HepG2 (cell line): ENCODE measurements around the gene SPIRE1. TPM values are rescaled to one million over a fixed set of nuclear protein-coding genes. Genes with fewer than 3 reads are reported as not detected.

Experiments used
- BRF2 ChIP-seq: sonication (generic); formaldehyde crosslinking; IDR thresholded peaks from 2 replicates; pipeline ENCODE4 v1.8.1; 2022; ENCODE audit warnings: mild to moderate bottlenecking, missing genetic modification reagents
- CREM ChIP-seq, 2 experiments: sonication (generic) in 1 of 2; formaldehyde crosslinking in 1 of 2; IDR thresholded peaks; 2 replicates each; pipeline versions ENCODE4 v1.4.0 to v1.6.1; 2016 to 2020; ENCODE audit warnings: antibody characterized with exemption in 1 of 2, mild to moderate bottlenecking in 1 of 2, missing genetic modification reagents in 1 of 2
- ELF3 ChIP-seq: IDR thresholded peaks from 2 replicates; pipeline ENCODE4 v1.6.1; 2016; ENCODE audit warnings: missing genetic modification reagents, missing compliant biosample characterization
- FOXA3 ChIP-seq: IDR thresholded peaks from 2 replicates; pipeline ENCODE4 v1.6.1; 2016; ENCODE audit warnings: missing genetic modification reagents, missing compliant biosample characterization
- FOXP1 ChIP-seq, 2 experiments: fragments of 450-650 bp in 1 of 2; IDR thresholded peaks; 2 replicates each; pipeline ENCODE4 v1.6.1; 2017 to 2018; ENCODE audit warnings: antibody characterized with exemption in 1 of 2
- HDAC1 ChIP-seq: sonication (generic); formaldehyde crosslinking; IDR thresholded peaks from 2 replicates; pipeline ENCODE4 v1.5.1; 2020; ENCODE audit warnings: mild to moderate bottlenecking, missing genetic modification reagents
- HNF4G ChIP-seq, 2 experiments: sonication (generic) in 1 of 2; formaldehyde crosslinking in 1 of 2; IDR thresholded peaks; 2 replicates each; pipeline versions ENCODE4 v1.4.0 to v1.6.1; 2011 to 2020; ENCODE audit warnings: borderline replicate concordance in 2 of 2, low read depth in 2 of 2, mild to moderate bottlenecking in 2 of 2, low read length in 1 of 2, missing genetic modification reagents in 1 of 2, moderate library complexity in 1 of 2
- HOXA9 ChIP-seq: sonication (generic); formaldehyde crosslinking; IDR thresholded peaks from 2 replicates; pipeline ENCODE4 v1.8.1; 2022; ENCODE audit warnings: missing genetic modification reagents, mild to moderate bottlenecking, moderate library complexity, borderline replicate concordance
- JDP2 ChIP-seq: sonication (generic); formaldehyde crosslinking; IDR thresholded peaks from 2 replicates; pipeline ENCODE4 v1.8.1; 2022; ENCODE audit warnings: missing genetic modification reagents, borderline replicate concordance
- LCORL ChIP-seq, 2 experiments: fragments of 450-650 bp in 1 of 2; sonication (generic) in 1 of 2; formaldehyde crosslinking in 1 of 2; IDR thresholded peaks; 2 replicates each; pipeline versions ENCODE4 v1.5.0 to v1.6.1; 2017 to 2020; ENCODE audit warnings: antibody characterized with exemption in 1 of 2, missing genetic modification reagents in 1 of 2
- MED1 ChIP-seq: sonication (generic); formaldehyde crosslinking; IDR thresholded peaks from 2 replicates; pipeline ENCODE4 v1.4.0; 2020; ENCODE audit warnings: missing genetic modification reagents
- MEIS2 ChIP-seq: sonication (generic); formaldehyde crosslinking; IDR thresholded peaks from 2 replicates; pipeline ENCODE4 v1.9.0; 2021; ENCODE audit warnings: mild to moderate bottlenecking, missing genetic modification reagents
- NCOA2 ChIP-seq: sonication (generic); formaldehyde crosslinking; IDR thresholded peaks from 2 replicates; pipeline ENCODE4 v1.8.0; 2022; ENCODE audit warnings: inconsistent platforms
- NFIC ChIP-seq: IDR thresholded peaks from 2 replicates; pipeline ENCODE4 v1.6.1; 2012; ENCODE audit warnings: mild to moderate bottlenecking, low read length, inconsistent platforms
- PAXIP1 ChIP-seq: sonication (generic); formaldehyde crosslinking; conservative IDR thresholded peaks from 2 replicates; pipeline ENCODE4 v1.4.0; 2020; ENCODE audit warnings: mild to moderate bottlenecking, missing genetic modification reagents, moderate library complexity
- SMAD1 ChIP-seq: sonication (generic); formaldehyde crosslinking; IDR thresholded peaks from 2 replicates; pipeline ENCODE4 v1.4.0; 2020; ENCODE audit warnings: missing genetic modification reagents, low read depth, mild to moderate bottlenecking, borderline replicate concordance
- SOX5 ChIP-seq: IDR thresholded peaks from 2 replicates; pipeline ENCODE4 v1.6.1; 2016; ENCODE audit warnings: borderline replicate concordance
- SOX6 ChIP-seq, 2 experiments: fragments of 450-650 bp in 1 of 2; sonication (generic) in 1 of 2; formaldehyde crosslinking in 1 of 2; IDR thresholded peaks; 2 replicates each; pipeline versions ENCODE4 v1.4.0 to v1.6.1; 2017 to 2020; ENCODE audit warnings: antibody characterized with exemption in 1 of 2, mild to moderate bottlenecking in 1 of 2, missing genetic modification reagents in 1 of 2
- STAT5B ChIP-seq: sonication (generic); formaldehyde crosslinking; IDR thresholded peaks from 2 replicates; pipeline ENCODE4 v1.4.0; 2020; ENCODE audit warnings: missing genetic modification reagents
- SUZ12 ChIP-seq: fragments of 150-350 bp; IDR thresholded peaks from 2 replicates; pipeline ENCODE4 v1.6.1; 2014; ENCODE audit warnings: low read depth, low read length
- SYNCRIP ChIP-seq: fragments of 200-400 bp; formaldehyde crosslinking; IDR thresholded peaks from 2 replicates; pipeline ENCODE4 v1.6.1; 2018; ENCODE audit warnings: mild to moderate bottlenecking, low read depth, low read length; ENCODE audit not compliant: insufficient read depth
- ZFP36 ChIP-seq: fragments of 150-350 bp; IDR thresholded peaks from 2 replicates; pipeline ENCODE4 v1.6.1; 2018; ENCODE audit warnings: borderline replicate concordance, low read length, low read depth; ENCODE audit not compliant: partially characterized antibody
- ZNF335 ChIP-seq: sonication (generic); formaldehyde crosslinking; IDR thresholded peaks from 2 replicates; pipeline ENCODE4 v1.4.0; 2020; ENCODE audit warnings: missing genetic modification reagents
- ZNF362 ChIP-seq: sonication (generic); formaldehyde crosslinking; IDR thresholded peaks from 2 replicates; pipeline ENCODE4 v1.4.0; 2020; ENCODE audit warnings: missing genetic modification reagents, mild to moderate bottlenecking, borderline replicate concordance
- ZNF598 ChIP-seq: sonication (generic); formaldehyde crosslinking; IDR thresholded peaks from 2 replicates; pipeline ENCODE4 v1.5.1; 2020; ENCODE audit warnings: mild to moderate bottlenecking, missing genetic modification reagents, borderline replicate concordance
- polyA plus RNA-seq, 8 experiments: library from polyadenylated mRNA; depleted of rRNA in 3 of 8; stranded (reverse) in 7 of 8; unstranded in 1 of 8; fragments of >200 nt; fragmentation: Illumina TruSeq in 4 of 8; extraction: Trizol in 4 of 8; gene quantifications; 2 replicates each; pipeline versions ENCODE4 v1.2.1 to v1.2.3, GENCODE V29; 2011 to 2016; ENCODE audit warnings: low read depth in 4 of 8, missing spikeins in 1 of 8, mixed read lengths in 1 of 8; ENCODE audit not compliant: insufficient read depth in 1 of 8
- total RNA-seq, 5 experiments: library from RNA; depleted of rRNA; stranded (reverse); fragments of >200 nt; fragmentation: Illumina TruSeq; extraction: Trizol; gene quantifications; 2 replicates each; pipeline ENCODE4 v1.2.3, GENCODE V29; 2016; ENCODE audit warnings: low read depth in 1 of 5

The SPIRE1 gene
- total and polyA plus RNA-seq, 2 of the 13 experiments (the other 11 are each of a cell fraction or from before 2014, with no cell fraction given) = 9.9 to 21.3 TPM

DNA sequence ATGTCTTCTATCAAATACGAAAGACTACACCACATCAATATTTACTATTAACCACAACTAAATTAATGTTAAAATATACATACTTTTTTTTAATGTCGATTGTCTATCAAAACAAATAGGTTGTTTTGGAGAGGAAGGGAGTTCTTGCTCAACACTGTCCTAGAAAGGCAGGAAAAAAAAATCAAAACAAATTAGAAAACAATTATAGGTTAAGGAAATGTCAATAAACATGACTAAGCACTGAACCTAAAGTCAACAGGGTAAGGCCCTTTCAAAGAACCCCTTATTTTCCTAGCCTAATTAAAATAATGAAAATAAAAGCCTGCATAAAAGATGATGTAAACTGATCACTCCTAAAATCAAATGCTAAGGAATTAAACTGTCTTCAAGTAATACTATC is 41.8 kb upstream of the SPIRE1 start (continued):
- TF ChIP-seq ZNF362 (CRISPR knock-in tag) (peak; percentile 55; the same call in 1 of the 2 replicates), NFIC (peak; percentile 27; the same call in 1 of the 2 replicates), FOXA3 (CRISPR knock-in tag) (peak; percentile 87), LCORL (IDR thresholded peaks at IDR 0.05) (no peak), LCORL (CRISPR knock-in tag; IDR thresholded peaks at IDR 0.05) (no peak), HOXA9 (no peak), MEIS2 (CRISPR knock-in tag) (no peak), JDP2 (no peak), SOX6 (IDR thresholded peaks at IDR 0.05) (no peak), SOX6 (CRISPR knock-in tag; IDR thresholded peaks at IDR 0.05) (peak; percentile 50; the same call in 1 of the 2 replicates), SYNCRIP (no peak), MED1 (CRISPR knock-in tag) (peak; percentile 26; the same call in 1 of the 2 replicates), SOX5 (CRISPR knock-in tag) (peak; percentile 83; the same call in 1 of the 2 replicates), FOXP1 (IDR thresholded peaks at IDR 0.05) (no peak), FOXP1 (CRISPR knock-in tag; IDR thresholded peaks at IDR 0.05) (peak; percentile 80), ZNF598 (CRISPR knock-in tag) (no peak), ELF3 (CRISPR knock-in tag) (peak; percentile 56; the same call in 1 of the 2 replicates), PAXIP1 (CRISPR knock-in tag) (0 out of 2 replicates have a peak, but pooled peaks have one; percentile 31), ZFP36 (no peak), SUZ12 (no peak), STAT5B (no peak), NCOA2 (peak; percentile 56; the same call in 1 of the 2 replicates), ZNF335 (peak; percentile 87), SMAD1 (no peak), HNF4G (IDR thresholded peaks at IDR 0.05; ENCODE audit: borderline replicate concordance, low read depth, low read length) (no peak), HNF4G (CRISPR knock-in tag; IDR thresholded peaks at IDR 0.05; ENCODE audit: borderline replicate concordance, low read depth) (no peak), BRF2 (CRISPR knock-in tag) (no peak), CREM (IDR thresholded peaks at IDR 0.05) (0 out of 2 replicates have a peak, but pooled peaks have one; percentile 37), CREM (CRISPR knock-in tag; IDR thresholded peaks at IDR 0.05) (no peak), HDAC1 (CRISPR knock-in tag) (no peak)
